Heart right ventricle (tissue), 16 donors: ENCODE data around the gene RBFOX2. TPM values are rescaled to one million over a fixed set of nuclear protein-coding genes. Genes with fewer than 3 reads are reported as not detected.

Experiments used
- ATAC-seq, 8 donors: fragments of 200-7000 bp; cut with Tn5 transposase; one replicate each; pipeline ENCODE4 v1.9.1; 2020; ENCODE audit warnings: mild to moderate bottlenecking in 8 of 8, moderate library complexity in 8 of 8, moderate number of reproducible peaks in 1 of 8
- DNase-seq, 2 donors: peaks; one replicate each; pipeline ENCODE4 v3.0.0-alpha.2; 2020
- H3K27ac ChIP-seq, 10 donors: fragments of 200-600 bp; sonication (generic) in 2 of 10; one replicate each; pipeline versions ENCODE4 v1.5.0 to v1.8.0; 2020 to 2022; ENCODE audit warnings: mild to moderate bottlenecking in 3 of 10
- H3K27me3 ChIP-seq, 7 donors: fragments of 200-600 bp; one replicate each; pipeline ENCODE4 v1.8.0; 2021 to 2022; ENCODE audit warnings: mild to moderate bottlenecking in 2 of 7
- H3K36me3 ChIP-seq, 9 donors: fragments of 200-600 bp; sonication (generic) in 1 of 9; one replicate each; pipeline versions ENCODE4 v1.5.0 to v1.8.0; 2020 to 2022; ENCODE audit warnings: mild to moderate bottlenecking in 2 of 9
- H3K4me1 ChIP-seq, 9 donors: fragments of 200-600 bp; sonication (generic) in 1 of 9; one replicate each; pipeline versions ENCODE4 v1.5.0 to v1.8.0; 2020 to 2022; ENCODE audit warnings: mild to moderate bottlenecking in 4 of 9
- H3K4me3 ChIP-seq, 10 donors: fragments of 200-600 bp; sonication (generic) in 2 of 10; one replicate each; pipeline versions ENCODE4 v1.5.0 to v1.8.0; 2020 to 2022; ENCODE audit warnings: mild to moderate bottlenecking in 7 of 10, moderate library complexity in 2 of 10
- H3K9me3 ChIP-seq, 11 donors: fragments of 200-600 bp in 10 of 11; sonication (generic) in 2 of 11; one replicate each; pipeline versions ENCODE4 v1.5.0 to v1.8.0; 2013 to 2022; ENCODE audit warnings: mild to moderate bottlenecking in 2 of 11, control low read depth in 1 of 11, moderate library complexity in 1 of 11
- CTCF ChIP-seq, 9 donors: fragments of 200-600 bp; sonication (generic) in 2 of 9; IDR thresholded peaks; one replicate each; pipeline versions ENCODE4 v1.5.0 to v1.8.0; 2021 to 2022; ENCODE audit warnings: antibody characterized with exemption in 9 of 9, mild to moderate bottlenecking in 5 of 9, moderate library complexity in 1 of 9
- WGBS, 2 donors: extraction: QIAGEN DNeasy Blood & Tissue Kit; methylation state at CpG; one replicate each; pipeline ENCODE4 v1.1.7; 2013; ENCODE audit warnings: inconsistent platforms in 1 of 2; 5-methylcytosine and 5-hydroxymethylcytosine counted together
- intact Hi-C, 10 donors: fragments of 100-400 bp; cut with DNase I; formaldehyde crosslinking; loops; one replicate each; pipeline versions ENCODE4 v1.11.1 to v1.14.2; 2022
- polyA plus RNA-seq, 2 donors: library from polyadenylated mRNA; stranded (reverse); fragments of 200-250 nt; gene quantifications; one replicate each; pipeline ENCODE4 v1.2.3, GENCODE V29; 2013
- total RNA-seq, 10 donors: library from RNA; stranded (reverse); fragmentation: NEBNext Ultra II Directional in 3 of 10; extraction: Animal tissue kit (Norgen Biotek cat#: 25700) in 3 of 10; gene quantifications; one replicate each; pipeline versions ENCODE4 v1.2.1 to v1.2.4, GENCODE V29; 2021 to 2023
- donor health status: Arrhythmogenic right ventricular cardiomyopathy.
- donor health status: ischemic (EF 13 %, LVEDD 7.1; RV severe dilation, severe dysfunction).
- donor health status: healthy with polysubstance abuse.
- donor health status: DM: no; HTN: yes; CAD: no.
- donor health status: DM: no; HTN: no; CAD: no.
- donor health status: ischemic (EF 25% LVEDD 6.9; RV normal size, moderate dysfunction).
- donor health status: ischemic (EF 25% LVEDD 5.7; RV mildly dilated, moderate dysfunction).
- donor health status: healthy.
- donor health status: DM: yes; HTN: yes; CAD: no.
- donor health status: Ischemic cardiomyopathy.
- donor health status: ischemic (EF 35%, LVEDD 5.7; RV mildly dilated, moderate dysfunction).
- donor health status: nonischemic (EF 11% LVEDD 7.7; RV severe dilation, severe dysfunction).
- donor health status: DM: yes; HTN: yes; CAD: no.
- donor health status: PGD.
- donor health status: ischemic (EF 29% LVEDD 5.4; RV normal size, mild dysfunction).
- donor health status: nonischemic (EF 23%, LVEDD 6.1; RV moderate dilation, normal function).

RBFOX2 gene
- total and polyA plus RNA-seq, 12 donors: 18.0 to 105 (median 90.4) TPM

GRCh38 chr22:35956850-35957249 is 71.8 kb downstream of the RBFOX2 start:
- Histone ChIP-seq H3K4me1 (peaks cover 3 to 66% (median 35%) of the 10 kb centered on the region in 9 donors), H3K27ac (no peak overlapping the region), H3K4me3 (no peak overlapping the region), H3K9me3 (no peaks in the 10 kb centered on the region), H3K27me3 (no peaks in the 10 kb centered on the region), H3K36me3 (no peaks in the 10 kb centered on the region)
- DNase-seq (no peak), ATAC-seq (no peak)
- no peak for TF ChIP-seq CTCF (IDR thresholded peaks at IDR 0.05)
- 87 to 88% methylated on average over 3 of the region's 3 CpGs for WGBS, 2 donors
- intact Hi-C loops: no loop called here

DNA sequence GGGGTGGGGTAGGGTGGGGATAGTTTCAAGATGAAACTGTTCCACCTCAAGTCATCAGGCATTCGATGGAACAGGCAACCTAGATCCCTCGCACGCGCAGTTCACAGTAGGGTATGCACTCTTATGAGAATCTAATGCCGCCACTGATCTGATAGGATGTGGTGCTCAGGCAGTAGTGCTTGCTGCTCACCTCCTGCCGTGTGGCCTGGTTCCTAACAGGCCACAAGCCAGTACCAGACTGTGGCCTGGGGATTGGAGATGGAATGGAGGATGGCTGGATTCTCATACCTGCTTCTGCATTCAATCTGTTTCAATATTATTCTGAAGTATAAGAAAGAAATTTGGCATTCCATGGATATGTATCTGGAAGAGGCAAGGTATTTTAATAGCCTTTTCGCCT is 73.1 kb downstream of the RBFOX2 start:
- 95 to 96% methylated on average over 7 of the region's 7 CpGs for WGBS, 2 donors
- Histone ChIP-seq H3K9me3 (no peaks in the 10 kb centered on the region), H3K36me3 (no peaks in the 10 kb centered on the region), H3K27me3 (no peaks in the 10 kb centered on the region), H3K4me3 (no peak overlapping the region), H3K27ac (no peak overlapping the region), H3K4me1 (peaks cover 0 to 61% (median 25%) of the 10 kb centered on the region in 9 donors)
- intact Hi-C loops: no loop called here
- ATAC-seq (no peak), DNase-seq (no peak)
- TF ChIP-seq CTCF (IDR thresholded peaks at IDR 0.05): no peak

GRCh38 chr22:35952576-35952975 is 76.0 kb downstream of the RBFOX2 start:
- H3K36me3 ChIP-seq: no peaks in the 10 kb centered on the region
- peaks cover 0 to 41% (median 9%) of the 10 kb centered on the region in 9 donors for H3K4me1 ChIP-seq
- intact Hi-C loops: no loop called here
- no peak overlapping the region for H3K27ac ChIP-seq
- TF ChIP-seq CTCF (IDR thresholded peaks at IDR 0.05): no peak
- H3K27me3 ChIP-seq: no peaks in the 10 kb centered on the region
- DNase-seq (no peak), ATAC-seq (no peak)
- H3K9me3 ChIP-seq: no peaks in the 10 kb centered on the region
- no peak overlapping the region for H3K4me3 ChIP-seq

DNA sequence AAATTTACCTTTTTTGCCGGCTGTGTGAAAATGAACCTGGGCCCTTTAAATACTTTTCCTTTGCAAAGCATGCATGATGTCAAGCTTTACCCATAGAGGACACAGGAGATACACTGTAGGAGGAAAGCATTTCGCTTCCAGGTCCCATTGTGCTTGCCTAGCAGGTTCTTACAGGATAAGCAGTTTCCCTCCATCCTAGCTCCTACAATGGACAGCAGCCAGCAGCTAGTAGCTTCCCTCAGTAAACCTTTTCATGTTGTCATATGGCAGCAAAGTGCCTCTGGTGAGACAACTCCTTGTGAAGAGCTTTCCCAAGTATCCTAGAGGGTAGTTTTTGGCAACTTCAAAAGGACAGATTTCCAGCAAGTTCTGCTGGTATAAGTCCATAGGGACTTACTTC is 78.4 kb downstream of the RBFOX2 start:
- ATAC-seq (no peak), DNase-seq (no peak)
- H3K36me3 ChIP-seq: no peaks in the 10 kb centered on the region
- H3K27me3 ChIP-seq: no peaks in the 10 kb centered on the region
- intact Hi-C loops: no loop called here
- H3K4me3 ChIP-seq: no peak overlapping the region
- H3K9me3 ChIP-seq: no peaks in the 10 kb centered on the region
- H3K4me1 ChIP-seq: peaks cover 0 to 36% (median 9%) of the 10 kb centered on the region in 9 donors
- H3K27ac ChIP-seq: no peak overlapping the region
- WGBS, 2 donors: 88 to 89% methylated on average over 2 of the region's 2 CpGs
- no peak for TF ChIP-seq CTCF (IDR thresholded peaks at IDR 0.05)

DNA sequence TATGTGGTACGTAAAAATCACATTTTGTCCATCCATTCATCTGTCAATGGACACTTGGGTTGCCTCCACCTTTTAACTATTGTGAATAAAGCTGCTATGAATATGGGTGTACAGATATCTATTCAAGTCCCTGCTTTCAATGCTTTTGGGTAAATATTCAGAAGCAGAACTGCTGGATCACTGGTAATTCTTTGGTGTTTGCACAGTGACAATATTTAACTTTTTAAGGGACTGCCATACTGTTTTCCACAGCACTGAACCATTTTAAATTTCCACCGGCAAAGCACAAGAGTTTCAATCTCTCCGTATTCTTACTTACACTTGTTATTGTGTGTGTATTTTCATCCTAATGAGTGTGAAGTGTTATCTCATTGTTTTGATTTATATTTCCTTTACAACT is 79.4 kb downstream of the RBFOX2 start:
- Histone ChIP-seq H3K4me3 (no peak overlapping the region), H3K27ac (no peak overlapping the region), H3K27me3 (no peaks in the 10 kb centered on the region), H3K36me3 (no peaks in the 10 kb centered on the region), H3K4me1 (peaks cover 0 to 46% (median 9%) of the 10 kb centered on the region in 9 donors), H3K9me3 (no peaks in the 10 kb centered on the region)
- TF ChIP-seq CTCF (IDR thresholded peaks at IDR 0.05): no peak
- DNase-seq: no peak
- intact Hi-C loops: no loop called here
- ATAC-seq: no peak
- WGBS, 2 donors: 96 to 98% methylated on average over 3 of the region's 3 CpGs
